Right ventricle myocardium inferior (tissue), 1 donor: Measurements from ENCODE around the gene ETS1. TPM values are rescaled to one million over a fixed set of nuclear protein-coding genes. Genes with fewer than 3 reads are reported as not detected.
A peak's percentile ranks its signal among the peaks of the same experiment; 100 is the strongest.
"Not testable (repeated sequence)": the region's sequence is repeated elsewhere in the genome, so short reads cannot be mapped to it uniquely, and the experiment has no call there.

Experiments
- ATAC-seq: fragments of 200-7000 bp; cut with Tn5 transposase; one replicate; pipeline ENCODE4 v1.9.1; 2020; ENCODE audit warnings: mild to moderate bottlenecking, moderate library complexity
- DNase-seq: peaks from one replicate; pipeline ENCODE4 v3.0.0; 2021; ENCODE audit errors: missing footprints
- intact Hi-C: fragments of 100-400 bp; cut with DNase I; formaldehyde crosslinking; loops from one replicate; pipeline ENCODE4 v1.11.0; 2022
- total RNA-seq: library from RNA; stranded (reverse); fragmentation: NEBNext Ultra II Directional; extraction: Animal tissue kit (Norgen Biotek cat#: 25700); gene quantifications from one replicate; pipeline ENCODE4 v1.2.1, GENCODE V29; 2021
- donor health status: DM: no; HTN: yes; CAD: no; lungs with severe emphysema.

ETS1 gene
- total RNA-seq, 1 donor from 2014 or later, result 53.2 TPM

- ATAC-seq (no peak), DNase-seq (no peak)
- intact Hi-C loops, result no loop called here
These were observed 138.2 kb downstream of the ETS1 start for GRCh38 chr11:128448981-128449713.

DNA sequence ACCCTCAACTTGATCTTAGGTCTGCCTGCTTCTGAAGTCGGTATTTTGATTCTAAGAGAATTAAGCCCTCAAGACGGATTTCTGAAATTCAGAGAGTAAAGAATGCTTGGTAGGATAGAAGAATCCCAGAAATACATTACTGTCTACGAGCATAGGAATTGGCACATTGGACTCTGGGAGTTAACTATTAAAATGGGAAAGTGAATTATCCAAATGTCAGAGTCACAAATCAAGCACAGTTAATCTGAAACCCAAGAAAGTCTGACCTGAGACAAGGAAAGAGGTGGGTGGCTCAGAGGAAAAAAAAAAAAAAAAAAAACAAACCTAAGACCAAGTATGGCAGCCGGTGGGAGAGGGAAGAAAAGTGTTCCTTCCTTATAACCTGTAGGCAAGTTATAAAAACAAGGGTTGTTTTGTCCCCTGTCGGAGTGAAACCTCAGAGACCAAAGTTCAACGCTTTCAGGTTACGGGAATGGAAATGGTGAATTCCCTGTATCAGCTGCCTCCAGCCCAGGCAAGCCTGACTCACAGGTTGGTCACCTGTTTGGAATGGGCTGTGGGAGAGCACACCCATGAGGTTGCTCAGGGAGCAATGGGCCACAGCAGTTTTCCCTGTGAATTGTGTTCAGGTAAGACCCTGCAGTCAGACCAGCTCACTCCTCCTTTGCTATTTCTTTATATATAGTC, 139.0 kb downstream of the ETS1 start:
- ATAC-seq (no peak), DNase-seq (no peak)
- intact Hi-C loops, result no loop called here

DNA sequence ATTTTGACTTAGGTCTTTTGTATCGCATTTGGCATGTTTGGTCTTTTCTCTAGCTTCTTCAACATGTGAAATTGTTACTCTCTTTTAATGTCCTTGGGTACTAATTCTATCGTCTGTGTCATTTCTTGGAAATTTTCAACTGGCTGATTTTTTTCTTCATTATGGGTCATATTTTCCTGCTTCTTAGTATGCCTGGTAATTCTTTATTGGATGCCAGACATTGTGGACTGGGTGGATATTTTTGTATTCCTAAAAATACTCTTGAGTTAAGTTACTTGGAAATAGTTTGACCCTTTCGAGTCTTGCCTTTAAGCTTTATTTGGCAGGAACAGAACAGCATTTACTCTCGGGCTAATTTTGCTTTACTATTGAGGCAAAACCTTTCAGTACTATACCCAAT, 140.1 kb downstream of the ETS1 start:
- intact Hi-C loops, result no loop called here
- DNase-seq, result no peak
- ATAC-seq, result no peak

DNA sequence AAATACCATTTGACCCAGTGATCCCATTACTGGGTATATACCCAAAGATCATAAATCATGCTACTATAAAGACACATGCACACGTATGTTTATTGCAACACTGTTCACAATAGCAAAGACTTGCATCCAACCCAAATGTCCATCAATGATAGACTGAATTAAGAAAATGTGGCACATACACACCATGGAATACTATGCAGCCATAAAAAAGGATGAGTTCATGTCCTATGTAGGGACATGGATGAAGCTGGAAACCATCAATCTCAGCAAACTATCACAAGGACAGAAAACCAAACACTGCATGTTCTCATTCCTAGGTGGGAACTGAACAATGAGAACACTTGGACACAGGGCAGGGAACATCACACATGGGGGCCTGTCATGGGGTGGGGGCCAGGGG, 141.4 kb downstream of the ETS1 start:
- ATAC-seq, intact Hi-C loops, DNase-seq: not testable (repeated sequence)

DNA sequence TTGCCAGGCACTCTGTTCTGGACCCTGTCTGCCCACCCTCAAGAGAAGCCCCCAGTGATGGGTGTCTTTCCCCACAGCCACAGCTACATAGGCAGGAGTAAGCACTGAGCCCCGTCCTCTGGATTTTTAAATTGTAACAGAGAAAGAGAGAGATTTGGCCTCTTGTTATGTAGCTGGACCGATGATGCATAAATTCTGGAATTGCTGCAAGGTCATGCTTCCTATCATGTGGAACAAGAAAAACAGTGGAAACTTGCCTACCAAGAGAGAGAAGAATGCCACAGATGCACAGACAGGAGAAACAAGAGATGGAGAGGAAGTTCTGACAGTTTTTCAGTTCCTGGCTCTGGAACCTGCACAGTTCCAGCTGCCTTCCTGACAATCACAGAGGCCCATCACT, 150.2 kb downstream of the ETS1 start:
- DNase-seq, result no peak
- intact Hi-C loops, result no loop called here
- no peak for ATAC-seq

- DNase-seq, result no peak
- intact Hi-C loops, result no loop called here
These were observed 152.5 kb downstream of the ETS1 start for GRCh38 chr11:128434818-128435217.

GRCh38 chr11:128434411-128434810, 152.9 kb downstream of the ETS1 start:
- intact Hi-C loops, result no loop called here
- ATAC-seq, result no peak
- DNase-seq, result no peak

More at GRCh38 chr11:128434818-128435217, 152.5 kb downstream of the ETS1 start:
- no peak for ATAC-seq

GRCh38 chr11:128432926-128433325, 154.4 kb downstream of the ETS1 start:
- DNase-seq (no peak), ATAC-seq (no peak)
- intact Hi-C loops, result no loop called here

DNA sequence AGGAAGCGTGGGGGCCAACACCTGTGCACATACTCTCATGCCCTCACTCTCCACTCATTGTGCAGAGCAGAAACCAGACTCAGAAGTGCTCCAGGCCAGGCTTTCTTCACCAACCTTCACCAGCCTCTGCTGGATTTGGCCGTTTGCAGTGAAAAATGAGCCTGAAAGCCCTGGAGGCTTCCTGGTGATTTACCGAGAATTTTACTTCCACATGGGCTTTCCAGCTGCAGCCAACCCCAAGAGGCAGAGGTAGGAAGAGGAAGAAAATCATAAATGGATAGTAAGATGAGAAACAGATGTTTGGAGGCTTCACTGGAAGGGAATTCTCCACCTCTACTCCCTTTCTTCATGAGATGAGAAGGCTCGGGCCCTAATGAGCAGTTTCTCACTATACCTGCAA, 155.4 kb downstream of the ETS1 start:
- intact Hi-C loops, result no loop called here
- ATAC-seq, result no peak
- no peak for DNase-seq

- DNase-seq (no peak), ATAC-seq (no peak)
- intact Hi-C loops, result no loop called here
These were observed 158.4 kb downstream of the ETS1 start for GRCh38 chr11:128428935-128429334.

DNA sequence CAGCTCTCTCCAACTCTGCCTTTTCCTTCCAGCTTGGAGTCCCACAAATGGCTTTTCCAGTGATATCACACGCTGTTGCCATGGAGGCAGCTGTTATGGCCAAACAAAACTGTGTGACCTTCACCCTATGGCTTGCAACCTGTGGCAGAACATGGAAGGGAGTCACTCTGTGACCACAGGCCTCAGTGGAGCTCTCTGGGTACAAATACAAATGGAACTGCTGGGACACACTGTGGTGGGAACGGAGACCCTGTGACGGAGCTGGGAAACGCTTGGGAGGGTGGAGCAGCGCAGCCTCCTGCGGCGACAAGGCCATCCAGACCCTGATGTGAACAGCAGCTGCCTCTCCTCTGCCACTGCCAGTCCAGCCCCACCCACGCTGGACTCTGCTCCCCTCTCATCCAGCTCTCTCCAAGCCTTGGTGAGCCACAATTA, 162.5 kb downstream of the ETS1 start:
- intact Hi-C loops, result loop anchor here (1.0 to 5.0 kb wide), 4 partner anchors 42 to 133 kb away; no protein-coding TSS in a partner anchor
- DNase-seq, result peak; percentile 79

DNA sequence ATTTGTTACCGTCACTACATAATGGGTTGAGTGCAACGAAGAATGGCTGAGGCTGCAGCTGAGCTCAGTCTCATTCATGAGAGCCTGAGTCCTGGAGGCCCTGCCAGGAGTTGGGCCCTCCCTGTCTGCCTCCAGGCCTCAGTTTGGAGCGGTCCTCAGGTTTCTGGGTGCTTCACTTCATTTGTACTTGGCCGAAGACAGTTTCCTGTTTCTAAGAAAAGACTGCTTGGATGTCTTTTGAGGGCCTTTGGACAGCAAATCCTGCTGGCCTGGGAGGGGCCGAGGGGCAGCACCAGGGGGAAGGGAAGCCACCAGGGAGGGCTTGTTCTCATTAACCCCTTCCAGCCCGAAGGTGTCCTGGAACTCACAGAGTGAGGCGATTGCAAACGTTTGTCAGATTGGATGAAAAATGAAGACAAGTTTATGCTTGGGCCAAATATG, 163.1 kb downstream of the ETS1 start:
- ATAC-seq, result peak; percentile 88
- intact Hi-C loops, result loop anchor here (1.0 to 5.0 kb wide), 4 partner anchors 43 to 132 kb away; no protein-coding TSS in a partner anchor

More for the DNA sequence above, 162.5 kb downstream of the ETS1 start:
- ATAC-seq, result peak; percentile 71

DNA sequence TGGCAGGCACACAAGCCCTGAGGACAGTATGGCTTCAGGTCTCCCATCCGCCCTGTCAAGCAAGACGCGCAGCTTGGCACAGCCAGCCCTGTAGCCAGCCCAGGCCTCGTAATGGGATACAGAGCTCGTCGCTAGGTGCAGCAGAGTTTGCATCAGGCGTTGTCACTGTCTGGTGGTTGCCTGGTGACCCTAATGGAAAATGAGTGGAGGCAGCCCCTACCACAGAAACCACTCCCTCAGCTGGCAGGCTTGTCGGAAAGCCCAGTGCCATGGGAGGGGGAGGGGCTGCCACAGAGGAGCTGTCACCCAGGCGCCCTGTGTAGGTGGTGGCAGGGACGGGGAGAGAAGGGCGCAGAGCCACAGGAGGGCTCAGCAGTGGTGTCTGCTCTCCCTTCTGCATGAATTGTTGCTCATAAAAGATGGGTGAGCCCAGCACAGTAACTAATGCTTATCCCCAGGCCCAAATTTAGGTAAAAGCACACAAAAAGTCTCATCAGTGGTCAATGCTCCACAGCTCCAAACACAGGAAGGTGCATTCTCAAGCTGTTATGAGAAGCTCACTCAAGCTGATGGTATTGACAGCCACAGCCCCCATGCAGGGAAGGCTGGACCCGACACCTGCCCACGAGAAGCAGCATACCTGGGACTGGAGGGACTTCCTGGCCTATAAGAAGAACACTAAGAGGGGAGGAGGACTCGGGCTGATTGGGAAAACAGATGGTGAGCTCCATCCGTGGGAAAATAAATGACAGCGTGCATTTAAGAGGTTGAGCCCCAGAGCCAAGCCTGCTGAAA, 164.6 kb downstream of the ETS1 start:
- DNase-seq, result peak; percentile 75
- intact Hi-C loops, result loop anchor here (5.0 kb wide), 3 partner anchors 45 to 130 kb away; no protein-coding TSS in a partner anchor
- peak; percentile 58 for ATAC-seq

More for the DNA sequence above, 163.1 kb downstream of the ETS1 start:
- DNase-seq, result peak; percentile 75

DNA sequence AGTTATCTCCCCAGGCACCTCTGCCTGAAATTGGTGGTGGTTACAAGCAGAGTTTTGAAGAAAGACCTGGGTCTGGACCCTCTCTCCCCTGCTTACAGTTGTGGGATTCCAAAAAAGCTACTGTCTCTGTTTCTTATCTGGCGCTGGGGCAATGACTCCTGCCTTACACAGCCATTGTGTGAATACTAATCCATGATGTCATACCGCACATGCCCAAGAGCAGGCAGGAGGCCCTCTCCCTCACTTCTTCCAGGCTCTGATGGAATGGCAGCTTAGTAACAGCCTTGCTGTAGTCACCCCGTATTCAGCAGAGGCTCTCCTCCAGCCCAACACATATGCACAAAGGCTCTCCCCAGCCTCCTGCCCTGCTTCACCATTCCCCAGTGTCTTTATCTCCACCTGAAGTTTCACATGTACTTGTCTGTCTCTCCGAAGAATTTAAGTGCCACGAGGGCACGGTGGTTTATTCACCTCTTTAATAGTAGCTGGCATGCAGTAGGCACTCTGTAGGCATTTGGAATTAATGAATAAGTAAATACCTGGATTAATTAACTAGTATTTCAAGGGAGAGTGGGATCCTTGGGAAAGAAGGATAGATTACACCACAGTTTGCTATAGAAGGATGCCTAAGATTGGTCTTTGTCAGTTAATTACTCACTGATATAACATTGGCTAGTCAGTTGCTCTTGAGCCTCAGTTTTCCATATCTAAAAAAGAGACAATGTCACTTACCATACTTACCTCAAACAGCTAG, 165.6 kb downstream of the ETS1 start:
- intact Hi-C loops, result loop anchor here (5.0 kb wide), 3 partner anchors 46 to 129 kb away; no protein-coding TSS in a partner anchor
- DNase-seq, result no peak
- no peak for ATAC-seq

DNA sequence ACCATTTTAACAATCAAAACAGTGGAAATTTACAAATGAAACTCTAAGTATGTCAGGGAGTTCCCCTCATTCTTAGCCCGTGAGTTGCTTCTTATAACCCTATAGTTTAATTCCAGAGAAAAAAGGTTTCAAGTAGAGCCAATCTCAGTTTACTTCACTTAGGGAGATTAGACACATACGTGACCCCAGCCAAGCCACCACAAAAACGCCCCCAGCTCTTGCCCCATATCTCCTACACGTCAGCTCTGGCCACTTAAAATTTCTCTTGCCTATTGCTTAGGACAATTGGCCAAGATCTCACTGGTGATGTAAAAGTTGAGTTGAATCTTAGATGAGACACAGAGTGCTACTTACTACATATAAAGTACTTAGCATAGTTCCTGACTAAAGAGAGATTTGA, 166.4 kb downstream of the ETS1 start:
- intact Hi-C loops, result loop anchor here (5.0 kb wide), 3 partner anchors 46 to 129 kb away; no protein-coding TSS in a partner anchor
- DNase-seq (no peak), ATAC-seq (no peak)

DNA sequence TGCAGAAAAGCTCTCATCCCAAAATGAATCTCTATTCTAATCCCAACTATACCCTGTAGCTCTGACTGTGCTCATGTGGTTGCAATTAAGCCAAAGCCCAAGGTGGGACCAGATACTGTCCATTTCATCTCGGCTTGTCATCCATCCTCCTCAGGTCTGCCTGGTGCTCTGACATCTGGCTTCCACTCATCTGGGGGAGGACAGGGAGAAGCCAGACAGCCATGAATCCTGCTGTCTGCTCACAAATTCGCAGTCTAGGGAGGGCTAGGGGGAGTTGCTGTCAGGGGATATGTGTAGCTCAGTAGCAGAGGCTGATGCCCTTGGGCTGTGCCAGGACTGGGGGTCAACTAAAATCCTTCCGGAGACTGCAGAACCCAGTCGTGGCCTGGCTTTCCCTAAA, 167.1 kb downstream of the ETS1 start:
- intact Hi-C loops, result loop anchor here (5.0 kb wide), 3 partner anchors 47 to 128 kb away; no protein-coding TSS in a partner anchor

GRCh38 chr11:128419012-128419767, 168.2 kb downstream of the ETS1 start:
- intact Hi-C loops, result no loop called here
- ATAC-seq (no peak), DNase-seq (no peak)

More for the DNA sequence above, 167.1 kb downstream of the ETS1 start:
- no peak for DNase-seq
- no peak for ATAC-seq
